GM19351 (cell line): ENCODE results near the gene CTBP2.

Experiments used
- ATAC-seq: cut with Tn5 transposase; IDR thresholded peaks from one replicate; pipeline ENCODE4 v1.9.1; 2021; ENCODE audit warnings: mild to moderate bottlenecking, moderate library complexity; ENCODE audit not compliant: unreplicated experiment

Gene CTBP2

DNA sequence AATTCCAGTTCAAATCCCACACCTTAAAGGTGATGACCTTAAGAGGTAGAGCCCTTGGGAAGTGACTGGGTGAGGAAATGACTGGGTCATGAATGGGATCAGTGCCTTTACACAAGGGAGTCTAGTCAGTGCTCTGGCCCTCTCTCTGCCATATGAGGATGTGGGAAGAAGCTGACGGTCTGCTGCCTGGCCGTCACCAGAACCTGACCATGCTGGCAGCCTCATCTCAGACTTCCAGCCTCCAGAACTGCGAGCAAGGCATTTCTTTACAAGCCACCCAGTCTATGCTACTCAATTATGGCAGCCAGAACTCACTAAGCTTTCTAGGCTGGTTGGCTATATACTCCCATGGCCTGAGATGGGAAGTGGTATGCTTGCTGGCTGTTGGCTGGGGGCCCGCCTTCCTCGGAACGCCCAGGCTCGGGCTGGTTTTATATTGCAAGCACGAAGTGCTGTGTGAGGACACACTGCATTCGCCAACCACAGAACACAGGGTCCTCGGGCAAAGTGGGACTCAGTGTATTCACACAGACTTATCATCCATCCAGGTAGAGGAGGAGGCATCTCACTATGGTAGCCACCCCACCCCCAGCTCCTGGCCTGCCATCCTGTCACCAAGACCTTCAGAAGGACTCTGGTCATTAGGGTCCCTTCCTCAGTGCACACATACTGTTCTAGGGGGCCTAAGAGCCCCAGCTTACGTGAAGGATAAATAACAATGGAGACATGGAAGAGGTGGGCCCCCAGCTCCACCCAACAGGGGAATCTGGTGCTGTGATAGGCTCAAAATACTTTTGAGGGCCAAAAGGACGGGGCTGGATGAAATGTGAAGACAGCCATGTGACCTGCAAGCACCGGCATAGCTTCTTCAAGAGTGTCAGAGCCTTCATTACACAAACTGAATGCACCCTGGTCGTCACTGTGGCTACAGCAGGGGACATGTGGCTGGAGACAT, 169.4 kb downstream of the CTBP2 start:
- no peak for ATAC-seq

DNA sequence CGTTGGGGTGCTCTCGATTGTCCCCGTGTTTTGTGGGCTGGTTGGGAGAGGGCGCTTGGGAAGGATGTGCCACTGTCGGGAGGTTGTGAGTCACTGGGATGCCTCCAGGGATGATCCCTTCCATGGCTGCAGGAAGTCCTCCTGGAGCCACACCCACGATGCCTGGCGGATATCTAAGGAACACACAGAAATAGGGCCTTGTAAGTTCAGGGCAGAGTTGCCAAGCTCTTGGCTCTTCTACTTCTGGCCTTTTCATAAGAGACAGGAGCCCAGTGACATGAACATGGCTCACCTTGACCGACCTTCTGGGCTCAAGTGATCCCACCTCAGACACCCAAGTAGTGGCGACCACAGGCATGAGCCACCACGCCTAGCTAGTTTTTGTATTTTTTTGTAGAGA, 170.8 kb downstream of the CTBP2 start:
- ATAC-seq, result no peak

DNA sequence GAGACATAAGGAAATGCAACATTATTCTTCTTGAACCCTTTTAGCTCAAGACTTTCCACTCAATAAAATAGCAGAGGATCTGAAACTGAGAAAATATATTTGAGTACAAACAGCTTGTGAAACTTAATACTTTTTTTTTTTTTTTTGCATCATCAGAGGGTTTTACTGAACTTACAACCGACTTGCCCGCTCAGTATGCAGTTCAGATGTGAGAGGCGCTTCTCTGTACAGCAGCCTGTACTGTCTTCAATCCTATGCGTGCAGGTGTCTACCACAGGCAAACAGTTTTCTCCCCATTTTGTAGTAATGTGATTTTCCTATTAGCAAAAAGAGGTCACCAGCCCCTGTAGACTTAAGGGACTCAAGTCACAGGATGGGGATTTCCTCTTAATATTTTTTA, 171.6 kb downstream of the CTBP2 start:
- ATAC-seq, result peak; percentile 77

DNA sequence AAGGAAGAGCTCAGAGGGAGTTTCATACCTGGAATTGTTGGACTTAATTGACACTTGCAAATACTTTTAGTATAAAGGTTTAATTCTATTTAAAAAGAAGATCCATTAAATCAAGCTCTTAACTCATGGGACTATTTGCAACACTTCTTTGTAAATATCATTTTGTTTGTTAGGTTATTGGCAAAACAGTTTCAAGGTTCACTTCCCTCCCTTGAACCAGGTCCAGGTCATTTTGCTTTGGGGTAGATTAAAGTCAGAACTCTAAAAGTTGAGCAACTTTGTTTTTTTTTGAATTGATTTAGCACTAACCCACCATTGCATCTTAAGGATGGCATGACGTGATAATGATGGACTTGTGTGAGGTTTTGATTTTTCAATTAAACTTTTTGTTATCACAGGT, 172.6 kb downstream of the CTBP2 start:
- ATAC-seq, result no peak

DNA sequence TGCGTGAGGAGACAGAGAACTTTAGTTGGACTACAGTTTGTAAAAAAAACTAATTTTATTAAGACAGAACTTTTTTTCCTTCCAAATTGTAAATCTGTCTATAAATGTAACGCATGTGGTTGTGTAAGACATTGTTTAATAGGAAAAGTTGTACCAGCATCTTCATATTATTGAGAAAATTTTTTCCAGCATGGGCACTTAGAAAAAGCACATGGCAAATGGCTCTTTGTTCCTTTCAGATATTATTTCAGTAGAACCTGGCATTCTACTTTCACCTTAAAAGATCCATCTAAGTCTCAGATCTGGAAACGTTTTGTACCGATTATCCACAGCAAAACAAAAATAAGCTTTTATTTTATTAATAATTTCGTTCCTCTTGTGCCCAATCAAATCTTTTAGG, 175.2 kb downstream of the CTBP2 start:
- no peak for ATAC-seq

DNA sequence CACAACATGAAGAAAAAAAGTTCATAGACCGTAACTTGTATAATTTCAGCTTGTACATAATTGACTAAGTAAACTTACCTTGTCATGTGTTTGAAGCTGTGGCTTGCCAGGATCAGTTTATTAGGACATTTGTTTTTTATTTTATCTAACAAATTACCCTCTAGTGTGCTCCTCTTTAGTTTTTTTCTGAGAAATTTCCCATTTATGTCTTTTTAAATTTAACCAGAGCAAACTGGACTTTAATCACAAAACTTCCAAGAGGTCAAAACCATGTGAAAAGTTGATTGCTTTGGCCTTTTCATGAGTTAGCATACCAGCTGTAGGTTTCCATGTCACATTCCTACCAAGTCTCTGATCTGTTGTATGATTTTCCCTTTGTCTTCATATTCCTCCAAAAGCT, 176.0 kb downstream of the CTBP2 start:
- ATAC-seq, result no peak

DNA sequence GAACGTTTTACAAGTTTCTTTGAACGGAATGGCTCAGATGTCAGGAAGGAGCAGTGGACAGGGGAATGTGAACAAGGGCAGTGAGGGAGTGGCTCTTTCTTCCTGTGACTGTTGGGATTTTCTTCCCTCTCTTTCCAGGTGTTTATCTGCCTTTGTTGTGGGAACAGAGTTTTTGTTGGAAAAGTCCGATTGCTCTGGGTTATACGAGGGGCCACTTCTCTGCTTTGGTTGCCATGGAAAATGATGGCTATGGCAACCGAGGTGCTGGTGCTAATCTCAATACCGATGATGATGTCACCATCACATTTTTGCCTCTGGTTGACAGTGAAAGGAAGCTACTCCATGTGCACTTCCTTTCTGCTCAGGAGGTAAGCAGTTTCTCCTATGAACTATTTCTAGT, 177.0 kb downstream of the CTBP2 start:
- no peak for ATAC-seq

DNA sequence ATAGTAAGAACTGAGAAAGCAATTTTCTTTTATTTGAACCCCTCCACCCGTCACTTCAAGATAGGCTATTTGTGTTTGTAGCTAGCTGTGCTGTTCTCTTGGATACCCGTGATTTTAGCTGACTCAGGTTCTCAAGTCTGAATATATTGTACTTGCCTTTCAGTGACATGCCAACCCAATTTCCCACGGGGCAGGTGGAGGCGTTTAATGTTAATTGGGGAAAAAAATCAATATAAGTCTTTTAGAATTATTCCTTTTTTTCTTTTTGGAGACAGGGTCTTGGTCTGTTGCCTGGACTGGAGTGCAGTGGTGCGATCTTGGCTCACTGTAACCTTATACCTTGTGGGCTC, 182.0 kb downstream of the CTBP2 start:
- no peak for ATAC-seq

DNA sequence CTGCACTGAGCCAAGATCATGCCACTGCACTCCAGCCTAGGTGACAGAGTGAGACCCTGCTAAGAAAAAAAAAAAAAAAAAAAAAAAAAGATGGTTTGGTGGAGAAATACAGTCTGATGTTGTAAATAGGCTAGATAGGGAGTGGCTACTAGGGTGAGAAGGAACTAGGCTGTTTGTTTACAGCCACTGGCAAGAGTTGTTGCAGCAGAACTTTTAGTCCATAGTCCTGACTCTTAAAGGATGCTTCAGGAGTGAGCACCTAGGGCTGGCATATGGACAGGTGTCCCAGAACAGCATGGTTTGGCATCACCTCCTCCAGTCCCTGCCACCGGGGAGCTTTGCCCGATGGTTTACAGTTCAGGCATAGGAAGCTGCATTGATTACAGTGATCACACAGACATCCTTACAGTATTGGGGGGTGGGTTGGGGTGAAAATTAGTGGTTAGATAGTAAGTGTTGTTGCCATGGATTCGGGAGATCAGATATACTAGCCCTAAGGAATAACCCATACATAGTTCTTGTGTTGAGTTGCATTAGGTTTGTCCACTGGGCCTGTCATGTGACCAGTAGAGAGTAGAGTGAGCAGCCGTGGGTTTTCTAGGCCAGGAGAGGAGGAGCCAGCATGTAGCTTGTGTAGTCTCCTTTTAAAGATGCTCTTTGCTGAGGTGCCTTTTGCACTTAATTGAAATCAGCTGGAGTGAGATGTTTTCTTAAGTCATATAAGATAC, 182.6 kb downstream of the CTBP2 start:
- ATAC-seq, result no peak

DNA sequence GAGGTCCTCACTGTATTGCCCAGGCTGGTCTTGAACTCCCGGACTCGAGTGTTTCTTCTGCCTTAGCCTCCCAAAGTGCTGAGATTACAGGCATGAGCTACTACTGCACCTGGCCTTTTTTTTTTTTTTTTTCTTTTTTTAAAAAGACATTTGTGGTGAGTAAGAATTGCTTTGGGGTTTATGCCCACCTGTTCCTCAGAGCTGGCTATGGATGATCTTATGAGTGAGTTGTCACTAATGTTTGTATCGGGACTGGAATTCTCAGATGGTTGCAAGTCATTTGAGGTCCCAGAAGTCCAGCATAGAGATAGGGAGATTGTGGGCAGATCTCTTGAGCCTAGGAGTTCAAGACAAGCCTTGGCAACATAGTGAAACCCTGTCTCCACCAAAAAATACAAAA, 183.2 kb downstream of the CTBP2 start:
- no peak for ATAC-seq

DNA sequence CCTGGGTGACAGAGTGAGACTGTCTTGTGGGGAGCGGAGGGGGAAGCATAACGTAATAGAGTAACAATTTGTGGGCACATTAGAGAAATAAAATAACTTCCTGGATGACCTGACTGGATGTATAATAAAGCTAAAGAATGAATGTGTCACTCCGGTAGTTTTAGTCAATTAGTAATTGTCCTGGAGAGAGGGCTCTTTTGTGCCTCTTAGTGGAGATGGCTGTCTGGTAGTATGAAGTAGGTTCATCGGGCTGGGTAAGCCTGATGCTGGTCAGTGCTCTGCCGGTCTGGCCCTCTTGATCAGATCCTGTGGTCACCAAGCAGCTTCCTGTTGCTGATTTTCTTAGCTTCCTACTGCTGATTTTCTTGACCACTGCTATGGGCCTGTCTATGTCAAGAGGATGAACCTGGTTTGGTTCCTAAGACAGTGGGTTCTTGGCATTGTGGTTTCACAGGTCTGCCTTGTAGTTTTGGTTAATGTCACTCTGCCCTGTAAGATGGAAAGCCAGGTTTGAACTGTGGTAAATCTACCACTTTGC, 184.3 kb downstream of the CTBP2 start:
- ATAC-seq, result peak; percentile 83

DNA sequence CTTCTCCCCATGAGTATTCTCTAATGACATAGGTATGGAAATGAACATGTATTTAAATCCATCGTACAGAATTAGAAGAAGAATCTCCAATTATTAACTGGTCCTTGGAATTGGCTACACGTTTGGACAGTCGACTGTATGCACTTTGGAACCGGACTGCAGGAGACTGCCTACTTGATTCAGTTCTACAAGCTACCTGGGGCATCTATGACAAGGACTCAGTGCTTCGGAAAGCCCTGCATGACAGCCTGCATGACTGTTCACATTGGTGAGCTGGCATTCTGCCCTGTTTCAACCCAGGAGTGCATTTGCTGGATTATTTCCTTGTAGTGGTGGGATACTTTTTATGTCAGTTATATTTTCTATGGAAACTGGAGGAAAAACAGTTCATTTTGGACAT, 186.2 kb downstream of the CTBP2 start:
- ATAC-seq, result no peak

DNA sequence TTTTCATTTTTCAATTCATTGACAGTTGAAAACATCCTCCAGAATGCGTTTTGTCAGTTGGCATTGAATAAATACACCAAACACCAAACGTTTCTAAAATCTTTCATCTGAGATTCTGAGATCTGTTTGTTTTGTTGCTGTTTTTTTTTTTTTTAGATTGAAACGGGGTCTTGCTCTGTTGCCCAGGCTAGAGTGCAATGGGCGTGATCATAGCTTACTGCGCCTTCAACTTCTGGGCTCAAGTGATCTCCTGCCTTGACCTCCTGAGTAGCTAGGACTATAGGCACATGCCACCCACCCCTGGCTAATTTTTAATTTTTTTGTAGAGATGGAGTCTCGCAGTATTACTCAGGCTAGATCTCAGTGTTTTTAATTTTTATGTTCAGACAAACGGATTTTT, 187.7 kb downstream of the CTBP2 start:
- no peak for ATAC-seq

DNA sequence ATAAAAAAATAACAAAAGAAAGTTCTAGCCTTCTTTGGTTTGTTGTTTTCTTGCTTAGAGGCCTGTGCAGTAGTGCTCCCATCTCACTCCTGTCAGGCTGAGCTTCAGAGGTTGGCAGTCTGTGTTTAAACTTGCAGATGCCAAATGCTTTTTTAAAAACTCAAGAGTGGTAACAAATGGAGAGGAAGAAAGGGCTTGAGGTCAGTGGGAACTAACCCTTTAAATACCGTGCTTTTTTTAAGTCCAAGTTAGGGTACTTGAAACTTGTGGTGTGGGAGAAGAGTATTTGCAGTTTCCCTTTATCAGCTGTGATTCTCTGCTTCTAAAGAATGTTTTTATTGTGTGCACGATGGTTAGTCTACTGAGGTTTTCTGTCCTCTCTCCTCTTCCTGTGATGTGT, 189.1 kb downstream of the CTBP2 start:
- peak; percentile 63 for ATAC-seq

DNA sequence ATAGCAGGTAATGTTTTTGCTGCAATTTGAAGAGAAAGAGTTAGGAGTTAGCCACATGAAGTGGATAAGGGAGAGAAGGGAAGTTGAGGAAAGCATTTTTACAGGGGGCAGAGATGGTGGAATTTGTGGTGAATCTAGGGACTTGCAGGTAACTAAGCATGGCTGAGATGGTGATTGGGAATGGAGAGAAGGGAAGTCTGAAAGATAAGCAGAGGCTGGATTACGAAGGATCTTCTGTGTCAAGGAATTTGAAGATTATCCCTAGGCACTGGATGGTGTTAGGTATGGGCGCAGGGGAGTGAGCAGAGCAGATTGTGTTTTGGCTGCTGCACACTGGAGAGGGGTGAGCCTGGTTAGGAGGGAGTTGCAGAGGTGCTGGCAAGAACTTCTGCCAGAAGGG, 193.1 kb downstream of the CTBP2 start:
- ATAC-seq, result no peak

DNA sequence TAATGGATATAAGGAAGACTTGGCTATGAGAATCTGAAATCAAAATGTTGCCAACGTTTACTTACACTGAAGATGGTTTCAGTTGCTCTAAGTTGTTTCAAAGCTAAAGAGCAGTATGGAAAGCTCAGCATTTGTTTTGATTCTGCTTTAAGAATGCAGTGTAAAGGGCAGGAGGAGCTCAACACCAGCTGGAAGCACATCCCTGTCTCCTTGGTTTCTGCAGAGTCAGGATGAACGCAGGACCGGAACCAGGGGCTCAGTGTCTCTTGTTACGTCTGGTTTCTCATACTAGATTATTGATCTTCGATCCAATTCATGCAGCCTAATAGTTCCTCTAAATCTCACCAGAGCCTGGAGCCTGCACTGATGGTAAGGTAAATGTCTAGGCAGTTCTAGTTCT, 194.4 kb downstream of the CTBP2 start:
- no peak for ATAC-seq

DNA sequence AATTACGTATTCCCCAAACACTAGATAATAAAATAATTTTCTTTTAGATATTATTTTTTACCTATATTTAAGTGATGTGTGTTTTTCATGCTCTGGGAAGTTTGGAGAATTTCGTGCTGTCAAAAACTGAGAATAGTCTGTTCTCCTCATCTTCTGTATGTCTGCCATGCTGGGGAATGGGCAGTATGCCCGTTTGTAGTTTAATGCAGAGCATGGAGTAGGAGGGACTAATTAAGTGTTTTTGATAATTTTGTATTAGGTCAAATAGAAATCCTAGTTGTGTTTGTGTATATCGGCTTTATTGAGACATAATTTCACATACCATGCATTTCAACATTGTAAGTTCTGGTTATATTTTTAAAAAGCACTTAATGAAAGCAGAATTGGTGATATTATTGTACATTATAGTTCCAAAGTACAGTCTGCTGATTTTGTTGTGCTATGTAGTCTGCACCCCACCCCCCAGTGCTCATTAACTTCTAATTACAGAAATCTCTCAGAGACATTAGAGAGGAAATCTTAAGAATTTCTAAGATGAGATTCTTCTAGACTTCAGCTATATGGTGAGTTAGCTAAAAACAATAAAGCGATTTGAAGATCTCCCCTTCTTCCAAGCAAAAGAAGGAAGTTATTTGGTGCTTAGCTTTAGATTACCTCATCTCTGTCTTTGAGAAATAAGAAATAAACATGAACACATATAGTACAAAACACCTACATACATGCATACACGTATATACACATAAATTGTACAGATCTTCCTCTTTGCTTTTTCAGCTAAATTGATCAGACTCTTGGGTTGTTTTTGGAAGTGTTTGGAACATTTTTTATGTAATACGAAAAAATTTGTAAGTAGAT, 196.3 kb downstream of the CTBP2 start:
- ATAC-seq, result no peak

DNA sequence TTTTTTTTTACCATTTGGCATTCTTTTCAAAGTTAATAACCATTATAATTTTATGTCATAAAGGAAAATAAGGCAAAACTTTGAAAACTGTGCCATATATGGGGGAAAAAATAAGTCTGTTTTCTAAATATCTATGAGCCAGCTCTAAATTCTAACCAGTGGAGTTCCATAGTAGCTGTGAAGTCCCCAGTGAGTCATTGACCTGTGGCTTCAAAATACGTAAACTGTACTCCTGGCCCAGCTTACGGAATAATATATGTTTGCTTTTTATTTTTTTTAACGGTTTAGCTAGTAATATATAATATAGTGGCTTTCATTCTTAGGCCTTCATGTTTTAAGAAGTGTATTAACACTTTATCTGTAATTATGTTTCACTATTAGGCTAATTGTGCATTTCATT, 197.9 kb downstream of the CTBP2 start:
- ATAC-seq, result no peak

DNA sequence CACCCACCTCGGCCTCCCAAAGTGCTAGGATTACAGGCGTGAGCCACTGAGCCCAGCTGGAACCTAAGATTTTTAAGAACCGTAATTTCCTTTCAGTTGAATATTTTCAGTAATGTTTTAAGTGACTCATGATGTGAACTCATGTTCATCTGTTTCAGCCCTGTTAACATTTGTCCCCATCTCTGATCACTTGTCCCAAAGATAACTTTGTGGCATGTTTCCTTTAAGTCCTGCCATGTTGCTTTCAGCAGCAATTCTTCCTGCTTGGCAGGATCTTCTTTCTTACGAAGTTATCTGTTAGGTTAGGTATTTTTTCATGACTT, 199.2 kb downstream of the CTBP2 start:
- ATAC-seq, result no peak

DNA sequence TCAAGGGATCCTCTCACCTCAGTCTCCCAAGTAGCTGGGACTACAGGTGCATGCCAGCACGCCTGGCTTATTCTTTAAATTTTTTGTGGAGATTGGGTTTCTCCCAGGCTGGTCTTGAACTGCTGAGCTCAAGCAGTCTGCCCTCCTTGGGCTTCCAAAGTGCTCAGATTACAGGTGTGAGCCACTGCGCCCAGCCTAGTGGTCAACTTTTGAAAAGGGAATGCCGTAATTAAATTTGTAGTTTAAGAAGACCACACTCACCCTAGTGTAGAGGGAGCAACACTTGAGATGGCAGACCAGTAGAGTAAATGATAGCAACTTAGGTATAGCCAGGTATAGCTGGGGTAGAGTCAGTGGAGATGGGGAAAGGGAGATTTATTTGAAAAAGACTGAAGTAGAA, 200.8 kb downstream of the CTBP2 start:
- ATAC-seq, result no peak

DNA sequence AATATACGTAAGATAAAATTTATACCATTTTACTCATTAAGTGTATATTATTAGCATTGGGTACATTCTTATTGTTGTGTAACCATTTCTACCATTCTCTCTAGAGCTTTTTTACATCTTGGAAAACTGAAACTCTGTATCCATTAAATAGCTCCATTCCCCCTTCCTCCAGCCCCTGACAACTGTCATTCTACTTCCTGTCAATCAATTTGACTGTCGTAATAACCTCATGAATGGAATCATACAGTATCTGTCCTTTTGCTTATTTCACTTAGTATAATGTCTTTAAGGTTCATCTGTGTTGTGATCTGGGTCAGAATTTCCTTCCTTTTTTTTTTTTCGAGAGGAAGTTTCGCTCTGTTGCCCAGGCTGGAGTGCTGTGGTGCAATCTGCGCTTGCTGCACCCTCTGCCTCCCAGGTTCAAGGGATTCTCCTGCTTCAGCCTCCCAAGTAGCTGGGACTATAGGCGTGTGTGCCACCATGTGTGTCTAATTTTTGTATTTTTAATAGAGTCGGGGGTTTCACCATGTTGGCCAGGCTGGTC, 202.9 kb downstream of the CTBP2 start:
- ATAC-seq, result no peak
